HAP-1 (cell line): Measurements from ENCODE around the gene HLA-DMB.

Experiments
- DNase-seq, 2 experiments: peaks; one replicate each; pipeline ENCODE4 v3.0.0-alpha.2; 2016 to 2020; ENCODE audit warnings: low spot score in 2 of 2
- H3K27me3 ChIP-seq: fragments of 250-450 bp; sonication (Bioruptor Pico); 2 replicates; pipeline ENCODE4 v1.5.1; 2020; ENCODE audit warnings: low read depth, mild to moderate bottlenecking, moderate library complexity
- H3K36me3 ChIP-seq: fragments of 250-450 bp; sonication (Bioruptor Pico); replicated peaks from 2 replicates; pipeline ENCODE4 v1.5.1; 2020; ENCODE audit warnings: mild to moderate bottlenecking
- H3K4me1 ChIP-seq: fragments of 250-450 bp; sonication (Bioruptor Pico); 2 replicates; pipeline ENCODE4 v1.5.1; 2020; ENCODE audit warnings: mild to moderate bottlenecking
- H3K4me3 ChIP-seq: fragments of 250-450 bp; sonication (Bioruptor Pico); 2 replicates; pipeline ENCODE4 v1.5.1; 2020; ENCODE audit warnings: mild to moderate bottlenecking, moderate library complexity
- H3K9me3 ChIP-seq: fragments of 250-450 bp; sonication (Bioruptor Pico); 2 replicates; pipeline ENCODE4 v1.5.1; 2020; ENCODE audit warnings: mild to moderate bottlenecking, moderate library complexity
- in situ Hi-C: fragments of 300-500 bp; cut with MboI; formaldehyde crosslinking; loops from 3 replicates; pipeline ENCODE4 v1.14.3; 2020; ENCODE audit warnings: low sequenced_read_pairs, inconsistent platforms, mixed read lengths

Gene HLA-DMB

DNA sequence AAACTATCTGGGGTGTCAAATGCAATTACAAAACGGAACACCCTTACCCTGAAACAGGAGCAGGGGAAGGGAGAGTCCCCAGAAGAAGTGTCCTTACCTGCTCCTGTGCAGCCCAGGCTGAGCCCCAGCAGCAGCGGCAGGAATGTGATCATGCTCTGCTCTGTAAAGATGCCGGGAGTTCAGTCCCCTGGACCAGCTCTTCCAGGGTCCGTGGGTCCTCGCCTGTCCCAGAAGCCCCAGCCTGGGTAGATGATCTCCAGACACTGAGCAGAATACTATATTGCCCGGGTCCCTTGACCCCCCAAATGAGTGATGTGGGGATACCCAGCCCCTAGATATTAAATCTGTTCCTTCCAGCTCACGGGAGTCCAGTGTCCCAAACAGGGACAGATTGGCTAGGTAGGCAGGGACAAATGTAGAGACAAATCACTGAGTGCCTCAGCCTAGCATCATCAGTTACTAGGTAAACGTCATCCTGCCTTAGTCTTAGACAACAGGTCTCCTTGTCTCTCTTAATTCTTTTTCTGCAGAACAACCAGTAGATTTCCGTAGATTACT lies at the start of gene HLA-DMB:
HLA-DMB (minus strand) TSS at position 373 of the 558 bp plus-strand sequence; CDS start at position 152, 221 bp downstream.
- no peaks in the 10 kb centered on the region for H3K4me1 ChIP-seq
- in situ Hi-C loops = no loop called here
- DNase-seq = peak in 1 of 2 experiments; percentile 12

DNA sequence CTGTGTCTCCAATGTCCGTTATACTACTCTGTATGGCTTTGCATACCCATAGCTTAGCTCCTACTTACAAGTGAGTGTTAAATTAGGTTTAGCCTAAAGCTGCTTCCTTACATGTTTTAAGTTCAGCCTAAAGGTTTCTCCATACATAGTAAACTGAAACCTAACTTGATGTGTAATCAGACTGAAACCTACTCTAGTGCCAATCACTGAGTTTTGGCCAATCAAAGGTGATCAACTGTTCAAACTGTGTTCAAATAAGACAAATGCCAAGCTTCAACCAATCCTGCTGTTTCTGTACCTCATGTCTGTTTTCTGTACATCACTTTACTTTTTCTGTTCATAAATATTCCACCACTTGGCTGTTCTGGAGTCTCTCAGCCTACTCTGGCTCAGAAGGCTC lies 48.5 kb upstream of the HLA-DMB start:
- in situ Hi-C loops = no loop called here

More for the DNA sequence above, at the start of gene HLA-DMB:
- no peaks in the 10 kb centered on the region for H3K36me3 ChIP-seq
- H3K9me3 ChIP-seq = no peaks in the 10 kb centered on the region
- peaks cover 43% of the 10 kb centered on the region for H3K27me3 ChIP-seq
- no peak within 1 kb of the TSS for H3K4me3 ChIP-seq

DNA sequence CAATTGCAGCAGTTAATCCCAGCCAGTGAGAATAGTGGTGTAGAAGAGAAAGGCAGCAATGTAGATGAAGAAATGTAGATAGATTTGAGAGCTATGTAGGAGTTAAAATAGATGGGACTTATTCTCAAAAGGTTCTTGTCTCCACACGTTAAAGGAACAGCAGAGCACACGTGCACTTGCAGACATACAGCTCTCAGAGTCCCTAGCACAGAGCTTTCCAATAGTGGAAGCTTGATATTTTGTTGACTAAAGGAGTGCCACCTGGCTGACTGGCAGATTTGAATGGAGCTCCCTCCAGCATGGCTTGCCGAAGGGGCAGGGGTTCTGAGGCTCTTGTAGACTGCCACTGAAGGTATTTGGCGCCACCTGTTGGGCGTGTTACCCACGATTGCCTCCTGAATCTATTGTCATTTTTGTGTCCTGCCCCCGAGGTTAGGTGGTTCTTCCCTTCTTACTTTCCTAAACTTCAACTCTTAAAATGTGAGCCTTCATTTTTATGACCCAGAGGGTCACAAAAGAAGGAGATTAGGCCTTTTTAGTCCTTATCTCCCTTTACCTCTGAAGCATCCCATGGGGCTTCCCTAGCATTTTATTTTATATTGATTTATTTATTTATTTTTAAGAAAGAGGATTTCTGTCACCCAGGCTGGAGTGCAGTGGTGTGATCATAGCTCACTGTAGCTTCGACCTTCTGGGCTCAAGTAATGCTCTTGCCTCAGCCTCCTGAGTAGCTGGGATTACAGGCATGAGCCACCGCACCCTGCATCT lies 44.0 kb upstream of the HLA-DMB start:
- H3K9me3 ChIP-seq = no peaks in the 10 kb centered on the region
- in situ Hi-C loops = no loop called here
- H3K36me3 ChIP-seq = peaks cover 29% of the 10 kb centered on the region
- no peaks in the 10 kb centered on the region for H3K4me1 ChIP-seq
- H3K27me3 ChIP-seq = 0 out of 2 replicates have a peak, but pooled peaks cover 4% of the 10 kb centered on the region
- H3K4me3 ChIP-seq = no peak overlapping the region
- peak; percentile 68 to 93 for DNase-seq

More for the DNA sequence above, 48.5 kb upstream of the HLA-DMB start:
- Histone ChIP-seq H3K36me3 (no peaks in the 10 kb centered on the region), H3K4me3 (no peak overlapping the region), H3K9me3 (0 out of 2 replicates have a peak, but pooled peaks cover 2% of the 10 kb centered on the region), H3K4me1 (no peaks in the 10 kb centered on the region), H3K27me3 (peaks cover 9% of the 10 kb centered on the region; the same call in 1 of the 2 replicates)
- DNase-seq = no peak

DNA sequence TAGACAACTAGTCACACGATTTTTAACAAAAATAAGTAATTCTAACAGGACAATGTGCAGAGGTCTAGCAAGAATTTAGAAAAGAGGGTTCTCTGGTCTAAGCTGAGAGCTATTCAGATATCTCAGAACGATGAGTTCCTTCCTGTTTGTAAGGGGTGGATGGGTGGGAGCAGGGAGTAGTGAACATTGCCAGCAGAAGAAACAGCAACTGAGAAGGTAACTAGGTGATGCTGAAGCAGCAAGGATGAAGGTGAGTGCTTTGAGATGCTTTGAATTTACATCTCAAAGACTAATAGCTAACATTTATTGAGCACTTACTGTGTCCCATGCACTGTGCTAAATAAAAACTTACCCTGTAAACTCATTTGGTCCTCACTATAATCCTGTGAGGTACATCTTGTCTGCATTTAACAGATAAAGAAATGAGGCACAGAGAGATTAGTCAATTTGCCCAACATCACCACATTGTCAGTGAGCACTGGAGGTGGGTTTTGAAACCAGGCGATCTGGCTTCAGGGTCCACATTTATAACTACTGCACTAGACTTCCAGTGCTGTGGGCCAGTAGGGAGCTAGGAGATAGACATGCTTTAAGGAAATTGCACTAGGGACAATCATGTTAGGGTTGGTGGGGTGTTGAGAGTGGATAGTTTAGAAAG lies 43.3 kb upstream of the HLA-DMB start:
- in situ Hi-C loops = no loop called here
- Histone ChIP-seq H3K4me1 (no peaks in the 10 kb centered on the region), H3K36me3 (peaks cover 36% of the 10 kb centered on the region), H3K4me3 (no peak overlapping the region), H3K27me3 (0 out of 2 replicates have a peak, but pooled peaks cover 4% of the 10 kb centered on the region), H3K9me3 (no peaks in the 10 kb centered on the region)
- DNase-seq = no peak

DNA sequence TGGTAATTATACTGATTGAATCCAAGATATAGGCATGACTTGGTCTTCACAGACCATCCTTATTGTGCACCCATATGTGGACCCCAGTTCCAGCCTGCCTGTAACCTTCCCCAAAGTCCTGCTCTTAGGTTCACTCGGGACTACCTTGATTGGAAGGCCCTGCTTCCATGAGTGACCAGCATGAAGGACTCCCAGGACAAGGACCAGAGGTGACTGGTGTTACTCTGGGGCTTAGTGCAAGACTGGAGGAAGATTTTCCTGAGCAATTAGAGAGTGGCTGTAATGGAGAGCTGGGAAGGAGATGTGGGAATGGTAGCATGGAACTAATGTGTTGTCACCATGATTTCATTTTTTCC lies 42.6 kb upstream of the HLA-DMB start:
- no peak overlapping the region for H3K4me3 ChIP-seq
- in situ Hi-C loops = no loop called here
- H3K36me3 ChIP-seq = peaks cover 43% of the 10 kb centered on the region
- H3K9me3 ChIP-seq = no peaks in the 10 kb centered on the region
- no peaks in the 10 kb centered on the region for H3K4me1 ChIP-seq
- DNase-seq = no peak
- 0 out of 2 replicates have a peak, but pooled peaks cover 2% of the 10 kb centered on the region for H3K27me3 ChIP-seq

- no peaks in the 10 kb centered on the region for H3K4me1 ChIP-seq
- peaks cover 48% of the 10 kb centered on the region for H3K36me3 ChIP-seq
- H3K4me3 ChIP-seq = no peak overlapping the region
- H3K9me3 ChIP-seq = no peaks in the 10 kb centered on the region
- no peak for DNase-seq
- 0 out of 2 replicates have a peak, but pooled peaks cover 2% of the 10 kb centered on the region for H3K27me3 ChIP-seq
- in situ Hi-C loops = no loop called here
Measured at GRCh38 chr6:32982702-32983492, 42.1 kb upstream of the HLA-DMB start.

DNA sequence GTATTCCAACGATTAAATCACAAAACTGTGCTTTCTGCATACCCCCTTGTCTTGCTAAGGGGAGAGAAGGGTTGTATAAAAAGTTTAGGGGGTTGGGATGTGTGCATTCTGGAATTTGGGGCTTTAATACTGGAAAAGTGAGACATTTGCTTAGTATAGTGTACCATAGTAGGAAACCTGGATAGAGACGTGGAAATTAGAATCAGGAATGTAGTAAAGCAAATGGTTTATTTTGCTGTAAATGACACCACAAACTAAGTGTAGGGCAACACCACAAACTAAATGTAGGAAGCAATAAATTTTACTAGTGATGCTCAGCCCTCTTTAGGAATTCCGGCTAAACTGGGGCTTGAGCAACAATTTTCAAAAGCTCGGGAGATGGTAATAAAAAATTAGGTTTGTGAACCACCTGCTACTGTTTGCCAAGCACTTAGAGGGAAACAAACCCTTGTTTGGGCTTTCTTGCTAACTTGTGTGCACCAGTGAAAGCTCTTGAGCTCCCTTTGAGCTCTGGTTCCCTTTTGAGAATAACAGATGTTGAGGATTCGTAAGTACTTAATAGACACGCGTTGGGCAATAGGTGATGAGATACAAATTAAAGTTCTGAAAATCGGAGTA lies 41.4 kb upstream of the HLA-DMB start:
- Histone ChIP-seq H3K4me1 (no peaks in the 10 kb centered on the region), H3K4me3 (no peak overlapping the region), H3K9me3 (no peaks in the 10 kb centered on the region), H3K27me3 (0 out of 2 replicates have a peak, but pooled peaks cover 2% of the 10 kb centered on the region), H3K36me3 (peaks cover 55% of the 10 kb centered on the region)
- in situ Hi-C loops = no loop called here
- peak in 1 of 2 experiments; percentile 22 for DNase-seq

DNA sequence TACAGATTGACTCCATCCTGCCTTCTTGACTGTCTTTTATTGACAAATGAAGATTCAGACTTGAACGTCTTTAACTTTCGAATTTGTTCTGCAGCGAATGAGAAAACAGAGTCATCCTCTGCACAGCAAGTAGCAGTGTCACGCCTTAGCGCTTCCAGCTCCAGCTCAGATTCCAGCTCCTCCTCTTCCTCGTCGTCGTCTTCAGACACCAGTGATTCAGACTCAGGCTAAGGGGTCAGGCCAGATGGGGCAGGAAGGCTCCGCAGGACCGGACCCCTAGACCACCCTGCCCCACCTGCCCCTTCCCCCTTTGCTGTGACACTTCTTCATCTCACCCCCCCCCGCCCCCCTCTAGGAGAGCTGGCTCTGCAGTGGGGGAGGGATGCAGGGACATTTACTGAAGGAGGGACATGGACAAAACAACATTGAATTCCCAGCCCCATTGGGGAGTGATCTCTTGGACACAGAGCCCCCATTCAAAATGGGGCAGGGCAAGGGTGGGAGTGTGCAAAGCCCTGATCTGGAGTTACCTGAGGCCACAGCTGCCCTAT lies 39.7 kb upstream of the HLA-DMB start:
- no peaks in the 10 kb centered on the region for H3K9me3 ChIP-seq
- peaks cover 72% of the 10 kb centered on the region for H3K36me3 ChIP-seq
- in situ Hi-C loops = no loop called here
- no peak overlapping the region for H3K4me3 ChIP-seq
- no peaks in the 10 kb centered on the region; the same call in 1 of the 2 replicates for H3K4me1 ChIP-seq
- no peak for DNase-seq
- H3K27me3 ChIP-seq = no peaks in the 10 kb centered on the region

- no peaks in the 10 kb centered on the region for H3K27me3 ChIP-seq
- peaks cover 78% of the 10 kb centered on the region for H3K36me3 ChIP-seq
- no peaks in the 10 kb centered on the region for H3K9me3 ChIP-seq
- in situ Hi-C loops = no loop called here
- H3K4me3 ChIP-seq = no peak overlapping the region
- peaks cover 4% of the 10 kb centered on the region for H3K4me1 ChIP-seq
- no peak for DNase-seq
Measured at GRCh38 chr6:32979720-32980487, 39.1 kb upstream of the HLA-DMB start.

DNA sequence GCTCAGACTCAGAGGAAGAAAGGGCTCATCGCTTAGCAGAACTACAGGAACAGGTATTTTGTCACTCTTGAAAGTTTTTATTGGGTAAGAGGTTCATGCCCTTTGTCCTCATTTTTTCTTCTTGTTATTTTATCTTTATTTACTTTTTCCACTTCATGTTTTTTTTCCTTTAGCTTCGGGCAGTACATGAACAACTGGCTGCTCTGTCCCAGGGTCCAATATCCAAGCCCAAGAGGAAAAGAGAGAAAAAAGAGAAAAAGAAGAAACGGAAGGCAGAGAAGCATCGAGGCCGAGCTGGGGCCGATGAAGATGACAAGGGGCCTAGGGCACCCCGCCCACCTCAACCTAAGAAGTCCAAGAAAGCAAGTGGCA lies 37.1 kb upstream of the HLA-DMB start:
- Histone ChIP-seq H3K27me3 (no peaks in the 10 kb centered on the region), H3K4me3 (no peak overlapping the region), H3K9me3 (no peaks in the 10 kb centered on the region), H3K4me1 (peaks cover 4% of the 10 kb centered on the region), H3K36me3 (peaks cover 98% of the 10 kb centered on the region)
- DNase-seq = no peak
- in situ Hi-C loops = no loop called here

- in situ Hi-C loops = no loop called here
- no peak overlapping the region for H3K4me3 ChIP-seq
- peaks cover 4% of the 10 kb centered on the region for H3K4me1 ChIP-seq
- peaks cover 100% of the 10 kb centered on the region for H3K36me3 ChIP-seq
- H3K27me3 ChIP-seq = no peaks in the 10 kb centered on the region
- no peaks in the 10 kb centered on the region for H3K9me3 ChIP-seq
- no peak for DNase-seq
Measured at GRCh38 chr6:32977272-32977952, 36.6 kb upstream of the HLA-DMB start.
